Activated CD4-positive, alpha-beta T cell treated with anti-CD3 and anti-CD28 coated beads, Interleukin-2, amount 50 U/mL, for 48 hours (primary cell): ENCODE data around the gene PAN3.

Source experiments
- DNase-seq, 2 experiments: peaks; one replicate each; pipeline ENCODE4 v3.0.0-alpha.2; 2020

Gene PAN3

DNA sequence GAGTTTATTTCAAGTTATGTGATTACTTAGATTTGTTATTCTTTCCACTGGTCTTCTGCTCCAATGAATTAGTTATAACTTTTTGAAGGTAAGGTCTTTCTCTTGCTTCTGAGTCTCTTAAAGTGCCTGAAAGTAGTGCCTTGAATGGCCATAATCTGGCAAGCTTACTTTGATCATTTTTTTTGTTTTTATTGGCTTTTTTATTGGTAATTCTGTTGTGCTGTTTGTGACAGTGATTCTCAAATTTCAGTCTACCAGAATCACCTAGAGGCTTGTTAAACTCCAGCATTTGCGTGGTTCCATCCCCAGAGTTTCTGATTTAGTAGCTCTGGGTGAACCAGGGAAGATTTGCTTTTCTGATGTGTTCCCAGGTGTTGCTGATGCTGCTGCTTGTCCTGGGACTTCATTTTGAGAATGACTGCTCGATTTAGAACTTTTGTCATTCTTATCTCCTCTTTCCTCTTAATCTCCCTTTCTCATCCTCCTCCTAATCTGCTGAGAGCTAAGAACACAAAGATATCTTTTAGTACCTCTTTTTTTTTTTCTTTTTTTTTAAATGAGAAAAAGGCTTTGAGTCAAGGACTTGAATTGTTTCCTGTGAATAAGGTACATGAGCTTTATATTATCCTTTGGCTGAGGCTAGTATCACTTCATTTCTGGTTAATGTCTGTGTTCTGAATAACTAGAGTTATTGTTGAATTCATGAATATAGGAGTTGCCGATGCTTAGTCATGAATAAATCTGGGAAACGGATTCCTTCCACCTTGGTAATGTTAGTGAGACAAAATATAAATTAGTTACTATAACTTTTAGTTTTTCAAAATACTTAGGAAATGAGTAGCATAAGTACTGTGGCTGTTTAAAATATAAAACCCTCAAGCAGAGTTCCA, 91.4 kb downstream of the PAN3 start:
- DNase-seq = no peak

DNA sequence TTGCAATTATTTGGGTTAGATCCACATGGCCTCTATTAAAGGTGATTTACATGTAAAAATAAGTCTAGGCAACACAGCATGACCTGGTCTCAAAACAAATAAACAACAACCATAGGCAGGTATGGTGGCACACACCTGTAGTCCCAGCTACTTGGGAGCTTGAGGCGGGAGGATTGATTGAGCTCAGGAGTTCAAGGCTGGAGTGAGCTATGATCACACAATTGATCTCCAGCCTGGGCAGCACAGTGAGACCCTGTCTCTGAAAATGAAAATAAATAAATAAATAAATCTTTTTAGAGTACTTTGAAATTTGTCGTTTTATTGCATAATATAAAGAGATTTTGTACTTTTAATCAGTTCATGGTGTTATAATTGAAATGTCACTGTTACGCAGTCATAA, 93.3 kb downstream of the PAN3 start:
- DNase-seq = no peak

- no peak for DNase-seq
Observed at GRCh38 chr13:28237944-28238343, 99.6 kb downstream of the PAN3 start.

GRCh38 chr13:28239374-28239773, 101.0 kb downstream of the PAN3 start:
- DNase-seq = no peak

DNA sequence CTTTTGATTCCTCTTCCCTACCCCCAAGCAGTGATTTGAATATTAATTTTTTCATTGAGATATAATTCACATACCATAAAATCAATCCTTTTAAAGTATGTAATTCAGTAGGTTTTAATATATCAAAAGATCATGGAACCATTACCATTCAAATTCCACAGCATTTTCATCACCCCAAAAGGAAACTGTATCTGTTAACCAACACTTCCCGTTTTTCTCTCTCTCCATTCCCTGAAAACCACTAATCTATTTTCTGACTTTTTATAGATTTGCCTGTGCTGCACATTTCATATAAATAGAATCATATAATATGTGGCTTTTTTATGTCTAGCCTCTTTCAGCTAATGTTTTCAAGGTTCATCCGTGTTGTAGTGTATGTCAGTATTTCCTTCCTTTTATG, 107.1 kb downstream of the PAN3 start:
- DNase-seq = no peak

DNA sequence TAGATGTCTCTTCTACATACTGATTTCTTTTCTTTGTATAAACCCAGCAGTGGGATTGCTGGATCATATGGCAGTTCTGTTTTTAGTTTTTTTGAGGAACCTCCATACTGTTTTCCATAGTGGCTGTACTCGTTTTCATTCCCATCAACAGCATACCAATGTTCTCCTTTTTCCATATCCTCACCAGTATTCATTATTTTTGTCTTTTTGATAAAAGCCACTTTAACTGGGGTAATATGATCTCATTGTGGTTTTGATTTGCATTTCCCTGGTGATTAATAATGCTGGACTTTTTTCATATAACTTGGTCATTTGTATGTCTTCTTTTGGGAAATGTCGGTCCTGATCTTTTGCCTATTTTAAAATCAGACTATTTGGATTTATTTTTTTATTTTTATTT, 108.5 kb downstream of the PAN3 start:
- no peak for DNase-seq

DNA sequence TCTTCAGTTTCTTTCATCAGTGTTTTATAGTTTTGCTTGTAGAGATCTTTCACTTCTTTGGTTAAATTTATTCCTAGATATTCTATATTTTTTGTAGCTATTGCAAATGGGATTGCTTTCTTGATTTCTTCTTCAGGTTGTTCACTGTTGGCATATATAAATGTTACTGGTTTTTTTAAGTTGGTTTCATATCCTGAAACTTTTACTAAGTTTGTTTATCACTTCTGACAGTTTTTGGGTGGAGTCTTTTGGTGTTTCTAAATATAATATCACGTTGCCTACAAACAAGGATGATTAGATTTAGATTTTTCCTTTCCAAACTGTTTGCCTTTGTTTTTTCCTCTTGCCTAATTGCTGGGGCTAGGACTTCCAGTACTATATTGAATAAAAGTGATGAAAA, 109.7 kb downstream of the PAN3 start:
- DNase-seq = no peak

DNA sequence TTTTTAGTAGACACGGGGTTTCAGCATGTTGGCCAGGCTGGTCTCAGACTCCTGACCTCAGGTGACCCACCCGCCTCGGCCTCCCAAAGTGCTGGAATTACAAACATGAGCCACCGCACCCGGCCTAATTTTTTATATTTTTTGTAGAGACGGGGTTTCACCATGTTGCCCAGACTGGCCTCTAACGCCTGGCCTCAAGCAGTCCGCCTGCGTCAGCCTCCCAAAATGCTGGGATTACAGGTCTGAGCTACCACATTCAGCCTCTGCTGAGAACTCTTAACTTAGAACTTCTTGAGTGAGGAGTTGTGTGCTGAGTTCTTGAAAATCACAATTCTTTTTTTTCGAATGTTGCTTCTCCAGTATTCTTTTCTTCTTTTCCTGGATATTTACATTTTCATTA, 112.2 kb downstream of the PAN3 start:
- DNase-seq = no peak

GRCh38 chr13:28251466-28251865, 113.1 kb downstream of the PAN3 start:
- DNase-seq = no peak

DNA sequence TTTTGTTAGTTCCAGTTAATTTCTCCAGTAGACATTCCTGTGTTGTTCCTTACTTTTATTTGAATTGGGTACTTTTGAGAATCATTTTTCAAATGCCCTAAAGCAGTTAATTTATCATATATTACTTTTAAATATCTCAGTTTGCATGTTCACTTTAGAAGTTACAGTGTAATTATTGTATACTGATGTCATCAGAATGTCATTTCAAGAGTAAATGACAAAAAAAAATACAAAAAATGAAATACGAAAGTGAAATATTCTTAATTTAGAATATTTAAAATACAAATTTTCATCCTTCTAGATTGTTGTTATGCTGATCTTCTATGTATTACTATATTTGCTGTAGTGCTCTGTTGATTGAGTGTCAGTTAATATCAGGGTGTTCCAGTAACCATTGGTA, 114.2 kb downstream of the PAN3 start:
- DNase-seq = no peak

- no peak for DNase-seq
Observed at GRCh38 chr13:28257305-28257704, 119.0 kb downstream of the PAN3 start.

GRCh38 chr13:28258417-28258816, 120.1 kb downstream of the PAN3 start:
- no peak for DNase-seq

GRCh38 chr13:28267497-28267896, 129.2 kb downstream of the PAN3 start:
- DNase-seq = no peak

DNA sequence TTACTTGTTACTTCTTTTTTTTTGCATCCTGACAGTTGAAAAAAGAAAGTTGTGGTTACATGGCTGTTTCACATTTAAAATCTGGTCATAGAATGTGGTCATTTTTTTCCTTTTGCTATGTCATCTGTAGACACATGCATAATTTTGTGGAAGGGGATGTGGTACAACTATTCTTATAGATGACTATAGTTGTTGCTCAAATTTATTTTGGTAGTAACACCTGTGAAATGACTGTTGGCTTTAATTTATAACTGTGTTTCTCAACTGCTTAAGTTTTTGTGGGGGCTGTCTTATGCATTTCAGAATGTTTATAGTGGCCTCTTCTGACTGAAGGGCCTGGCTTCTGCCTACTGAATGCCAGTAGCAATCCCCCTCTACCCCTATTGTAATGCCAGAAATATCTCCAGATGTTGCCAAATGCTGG, 130.5 kb downstream of the PAN3 start:
- no peak for DNase-seq

- no peak for DNase-seq
Observed at GRCh38 chr13:28271056-28271840, 132.9 kb downstream of the PAN3 start.

- DNase-seq = no peak
Observed at GRCh38 chr13:28273919-28274318, 135.6 kb downstream of the PAN3 start.

DNA sequence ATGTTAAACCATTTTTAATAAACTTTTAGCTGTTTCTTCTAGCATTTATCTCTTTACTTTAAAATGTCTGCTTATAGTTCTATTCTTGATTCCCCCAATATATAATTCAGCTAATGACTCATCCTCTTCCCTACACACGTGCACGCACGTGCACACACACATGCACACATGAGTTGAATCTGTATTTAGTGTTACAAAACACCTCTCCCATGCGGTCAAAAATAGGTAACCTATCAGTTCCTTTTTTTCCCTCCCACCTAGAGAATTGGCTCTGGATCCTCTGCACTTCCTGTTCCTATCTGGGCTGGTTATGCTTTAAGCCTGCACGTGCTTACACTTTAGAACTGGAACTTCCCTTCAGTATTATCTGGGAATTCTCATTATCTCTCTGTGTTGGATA, 144.1 kb downstream of the PAN3 start:
- DNase-seq = no peak

- DNase-seq = no peak
Observed at GRCh38 chr13:28283600-28283999, 145.3 kb downstream of the PAN3 start.

GRCh38 chr13:28286263-28286662, 147.9 kb downstream of the PAN3 start:
- no peak for DNase-seq

DNA sequence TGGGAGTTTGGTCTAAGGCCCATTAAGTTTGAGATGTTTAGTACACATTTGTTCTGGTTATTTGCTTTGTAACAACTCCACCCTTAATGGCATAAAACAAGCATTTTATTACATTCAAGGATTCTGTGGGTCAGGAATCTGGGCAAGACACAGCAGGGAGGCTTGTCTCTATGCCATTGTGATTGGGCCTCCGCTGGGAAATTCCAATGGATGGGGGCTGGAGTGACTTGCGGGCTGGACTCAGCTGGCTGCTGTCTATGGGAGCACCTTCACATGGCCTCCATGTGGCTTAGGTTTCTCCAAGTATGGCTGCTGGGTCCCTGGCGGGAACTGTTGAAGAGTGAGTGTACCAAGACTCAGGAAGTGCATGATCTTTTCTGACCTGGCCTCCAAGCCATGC, 159.0 kb downstream of the PAN3 start:
- no peak for DNase-seq

- DNase-seq = no peak
Observed at GRCh38 chr13:28299916-28300315, 161.6 kb downstream of the PAN3 start.

DNA sequence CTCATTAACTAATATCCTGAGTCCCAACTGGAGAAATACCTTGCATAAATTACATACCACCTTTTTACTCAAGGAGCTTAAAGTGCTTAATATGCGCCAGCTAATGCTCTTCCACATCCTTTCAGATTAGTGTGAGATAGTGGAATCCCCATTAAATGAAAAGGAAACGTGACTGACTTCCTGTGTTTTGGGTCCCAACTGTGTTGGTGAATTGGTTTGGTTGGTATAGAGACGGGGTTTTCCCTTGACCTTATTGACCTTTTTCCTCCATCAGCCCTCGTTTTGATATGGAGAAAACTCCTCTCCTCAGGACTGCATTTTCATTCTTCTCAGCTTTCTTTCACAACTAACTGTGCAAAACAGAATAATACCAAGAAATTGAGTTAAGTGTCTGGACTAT, 163.5 kb downstream of the PAN3 start:
- DNase-seq = no peak

- no peak for DNase-seq
Observed at GRCh38 chr13:28306325-28306724, 168.0 kb downstream of the PAN3 start.

DNA sequence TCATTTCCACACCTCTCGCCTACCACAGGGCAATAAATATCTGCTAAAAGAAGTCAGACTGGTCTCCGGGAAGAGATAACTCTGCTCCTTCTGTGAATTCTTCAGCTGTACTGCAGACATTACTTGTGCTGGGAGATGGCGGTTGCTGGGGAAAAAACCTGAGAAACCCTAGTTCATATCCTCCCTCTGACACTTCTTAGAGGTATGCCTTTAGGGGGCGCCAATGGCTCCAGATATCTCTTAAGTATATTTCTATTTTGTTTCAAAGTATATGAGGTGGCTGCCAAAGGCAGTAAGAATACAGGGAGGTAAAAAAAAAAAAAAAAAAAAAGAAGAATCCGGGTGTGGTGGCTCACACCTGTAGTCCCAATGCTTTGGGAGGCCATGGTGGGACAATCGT, 175.2 kb downstream of the PAN3 start:
- DNase-seq = peak; percentile 7 to 20
